ENCODE measurements around the gene EDEM3.
"Not testable (repeated sequence)": the region's sequence is repeated elsewhere in the genome, so short reads cannot be mapped to it uniquely, and the experiment has no call there.

The EDEM3 gene

DNA sequence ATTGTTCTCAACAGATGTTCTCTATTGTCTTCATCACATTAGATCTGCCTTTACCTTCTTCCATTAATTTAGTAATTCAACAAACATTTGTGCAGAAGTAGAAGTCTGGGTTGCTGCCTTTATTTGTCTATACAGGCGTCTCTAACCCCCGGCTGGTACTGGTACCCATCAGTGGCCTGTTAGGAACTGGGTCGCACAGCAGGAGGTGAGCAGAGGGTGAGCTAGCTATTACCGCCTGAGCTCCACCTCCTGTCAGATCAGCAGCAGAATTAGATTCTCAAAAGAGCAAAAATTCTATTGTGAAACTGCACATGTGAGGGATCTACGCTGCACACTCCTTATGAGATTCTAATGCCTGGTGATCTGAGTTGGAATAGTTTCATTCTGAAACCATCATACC, 12.9 kb upstream of the EDEM3 start:
- DNase-seq: no peak

DNA sequence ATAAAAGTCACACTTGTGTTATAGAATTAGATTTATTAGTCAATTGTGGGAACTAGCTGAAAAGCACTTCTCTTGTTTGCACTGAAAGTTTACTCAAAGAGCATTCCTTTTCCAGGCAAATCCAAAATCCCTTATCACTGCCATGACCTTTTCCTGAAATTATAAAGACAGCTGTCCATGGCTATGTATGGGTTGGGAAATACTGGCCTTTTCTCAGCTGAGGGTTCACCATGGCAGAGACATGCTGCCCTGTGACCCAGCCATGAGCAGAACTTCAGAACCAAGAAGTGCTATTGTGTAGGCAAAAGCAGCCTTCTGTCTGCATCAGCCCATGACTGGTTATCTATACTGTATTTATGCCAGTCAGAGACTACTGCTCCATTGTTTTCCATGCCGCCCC, 9.8 kb upstream of the EDEM3 start:
- no peak for DNase-seq

GRCh38 chr1:184763520-184763919, 8.9 kb upstream of the EDEM3 start:
- DNase-seq: not testable (repeated sequence)

GRCh38 chr1:184761969-184762485, 7.4 kb upstream of the EDEM3 start:
- DNase-seq: peak; percentile 39

- DNase-seq: no peak
Observed at GRCh38 chr1:184759651-184760050, 5.0 kb upstream of the EDEM3 start.

GRCh38 chr1:184759112-184759511, 4.5 kb upstream of the EDEM3 start:
- no peak for DNase-seq

DNA sequence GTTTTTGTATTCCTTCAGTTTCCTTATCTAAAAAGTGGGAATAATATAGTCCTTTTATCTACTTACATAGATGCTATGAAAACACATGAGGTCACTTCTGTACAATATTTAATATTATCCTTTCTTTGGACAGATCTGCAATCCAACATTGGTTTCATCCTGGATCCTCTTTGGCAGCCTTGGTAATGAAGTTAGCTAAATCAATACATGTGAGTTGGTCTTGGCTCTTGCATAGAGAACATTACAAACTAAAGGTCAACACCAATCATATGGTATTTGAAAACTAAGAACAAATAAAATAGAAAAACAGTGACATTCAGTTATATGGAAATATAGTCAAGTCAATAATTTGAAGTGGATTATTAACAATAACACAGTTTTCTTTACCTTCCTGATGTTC, 3.2 kb upstream of the EDEM3 start:
- DNase-seq: no peak

GRCh38 chr1:184757406-184757805, 2.7 kb upstream of the EDEM3 start:
- DNase-seq: no peak

- peak; percentile 61 for DNase-seq
Observed at GRCh38 chr1:184755226-184756065, 788 bp upstream of the EDEM3 start.

GRCh38 chr1:184753608-184754475, 816 bp downstream of the EDEM3 start:
- peak; percentile 64 for DNase-seq

GRCh38 chr1:184753117-184753516, 1.5 kb downstream of the EDEM3 start:
- no peak for DNase-seq

DNA sequence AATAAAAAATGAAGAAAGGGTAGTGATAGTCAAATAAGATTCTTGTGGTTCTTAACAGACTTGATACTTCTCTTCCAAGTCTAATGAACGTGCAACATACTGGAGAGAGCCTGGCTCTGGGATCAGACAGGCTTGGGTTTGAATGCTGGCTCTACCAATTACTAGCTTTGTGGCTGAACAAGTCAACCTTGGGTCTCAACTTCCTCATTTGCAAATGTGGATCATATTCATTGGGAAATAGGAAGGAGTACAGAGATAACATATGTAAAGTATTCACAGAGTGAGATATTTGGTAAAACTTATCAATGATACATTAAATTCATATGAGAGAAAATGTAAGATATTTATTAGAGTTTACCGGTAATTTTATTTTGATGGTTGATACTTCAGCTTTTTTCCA, 2.0 kb downstream of the EDEM3 start:
- DNase-seq: peak; percentile 62

- no peak for DNase-seq
Observed at GRCh38 chr1:184748740-184749139, 5.9 kb downstream of the EDEM3 start.

DNA sequence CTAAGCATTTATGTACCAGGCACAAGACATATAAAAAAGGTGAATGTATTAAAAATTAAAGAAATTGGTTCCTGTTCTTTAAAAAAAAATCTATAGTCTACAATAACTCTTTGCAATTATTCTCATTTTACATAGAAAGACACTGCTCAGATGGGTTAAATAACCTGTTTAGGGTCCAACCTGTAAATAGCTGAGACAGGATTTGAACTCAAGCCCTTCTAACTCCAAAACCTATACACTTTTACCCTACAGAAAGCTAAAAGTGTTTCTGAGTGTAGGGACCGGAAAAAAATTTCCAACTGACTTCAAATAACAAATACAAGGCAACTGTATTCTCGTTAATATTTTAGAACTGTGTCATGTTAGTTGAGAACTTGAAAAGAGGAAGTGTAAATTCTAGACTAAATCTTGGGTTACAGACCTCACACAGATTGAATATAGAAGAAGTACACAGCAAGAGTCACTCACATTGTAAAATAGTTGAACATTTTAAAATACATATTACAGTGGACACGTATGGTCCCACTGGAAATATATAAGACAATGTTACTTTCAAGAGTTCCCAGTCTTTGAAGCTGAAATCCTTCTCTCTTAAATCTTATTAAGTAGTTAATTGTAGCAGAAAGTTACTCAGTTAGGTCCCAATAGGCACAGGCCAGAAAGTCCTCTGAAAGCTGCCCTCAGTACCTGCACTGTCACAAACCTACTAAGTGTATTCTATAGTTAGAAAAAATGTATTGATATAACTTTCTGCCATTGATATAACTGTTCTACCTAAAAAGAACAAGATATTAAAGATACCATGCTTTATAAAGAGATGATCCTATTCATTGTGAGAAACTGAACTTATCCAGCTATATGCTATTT, 7.3 kb downstream of the EDEM3 start:
- DNase-seq: peak; percentile 50

DNA sequence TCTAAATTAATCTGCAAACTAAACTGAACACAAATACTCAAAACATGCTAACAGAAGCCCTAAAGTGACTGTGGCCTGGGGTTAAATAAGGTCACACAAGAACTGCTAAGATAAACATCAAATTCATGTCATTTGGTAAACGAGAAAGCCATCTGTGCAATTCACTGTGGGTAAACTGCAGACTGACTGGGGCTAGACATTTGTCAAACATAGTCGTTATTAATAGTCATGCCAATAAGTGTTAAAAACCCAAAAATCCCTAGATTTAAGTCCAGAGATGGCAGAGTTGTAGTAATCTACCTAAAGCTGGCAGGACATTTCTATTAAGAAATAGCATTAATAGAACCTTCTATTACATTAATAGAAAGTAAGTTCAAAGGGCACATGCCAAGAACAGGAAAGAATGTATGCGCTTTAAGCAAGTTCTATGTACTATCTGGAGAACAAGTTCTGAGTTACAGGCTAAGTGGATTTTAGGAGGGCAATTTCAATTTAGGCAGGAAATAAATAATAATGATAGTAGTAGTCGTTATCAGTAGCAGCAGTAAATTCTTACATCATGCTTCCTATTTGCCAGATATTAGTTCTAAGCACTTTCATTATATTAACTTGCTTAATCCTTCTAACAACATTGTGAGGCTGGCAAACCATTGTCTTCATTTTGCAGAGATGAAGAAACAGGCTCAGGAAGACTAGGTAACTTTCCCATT, 8.6 kb downstream of the EDEM3 start:
- DNase-seq: peak; percentile 77

DNA sequence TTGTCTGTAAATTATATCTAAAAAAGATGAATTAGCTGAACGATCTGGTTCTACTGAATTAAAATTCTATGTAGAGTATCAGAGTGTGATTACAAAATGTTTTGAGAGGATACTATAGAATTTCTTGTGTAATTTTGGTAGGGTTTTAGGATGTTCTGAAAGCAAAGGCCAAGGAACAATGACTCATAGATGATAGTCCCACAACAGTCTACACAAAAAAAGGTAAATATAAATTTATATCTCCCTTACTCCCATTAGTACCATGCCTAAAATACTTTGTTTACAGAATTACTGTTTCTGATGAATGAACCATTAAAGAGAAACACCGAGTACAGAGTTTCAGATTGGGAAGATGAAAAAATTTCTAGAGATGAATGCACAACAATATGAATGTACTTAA, 9.5 kb downstream of the EDEM3 start:
- DNase-seq: no peak

DNA sequence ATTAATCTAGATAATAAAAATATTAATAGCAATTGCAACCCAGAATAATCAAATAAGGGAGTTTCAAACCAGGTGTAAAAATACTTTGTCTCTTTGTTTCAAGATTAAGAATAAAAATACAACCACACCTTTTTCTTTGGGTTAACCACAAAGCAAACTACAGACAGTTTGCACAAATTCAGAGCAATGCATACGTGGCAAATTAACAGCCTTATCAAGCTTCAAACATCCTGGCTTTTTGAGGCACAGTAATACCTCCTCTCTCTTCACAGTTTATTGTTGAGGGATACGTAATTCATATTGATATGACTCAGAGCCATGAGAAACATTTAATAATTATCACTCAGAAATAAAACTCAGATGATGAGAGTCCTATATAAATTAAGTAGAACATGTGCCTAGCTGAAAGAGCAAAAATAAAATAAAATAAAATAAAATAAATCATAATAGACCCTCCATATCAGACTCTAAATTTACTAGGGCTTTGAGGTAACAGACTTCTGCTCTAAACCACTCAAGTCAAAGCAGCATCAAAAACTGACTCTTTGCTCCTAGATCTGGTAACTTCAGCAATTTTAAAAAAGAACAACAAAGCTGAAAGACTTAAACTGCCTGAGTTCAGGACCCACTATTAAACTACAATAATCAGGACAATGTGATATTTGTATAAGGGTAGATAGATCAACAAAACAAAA, 11.4 kb downstream of the EDEM3 start:
- peak; percentile 93 for DNase-seq

GRCh38 chr1:184740344-184740743, 14.3 kb downstream of the EDEM3 start:
- no peak for DNase-seq

- DNase-seq: no peak
Observed at GRCh38 chr1:184739796-184740195, 14.9 kb downstream of the EDEM3 start.

- DNase-seq: no peak
Observed at GRCh38 chr1:184739070-184739469, 15.6 kb downstream of the EDEM3 start.

DNA sequence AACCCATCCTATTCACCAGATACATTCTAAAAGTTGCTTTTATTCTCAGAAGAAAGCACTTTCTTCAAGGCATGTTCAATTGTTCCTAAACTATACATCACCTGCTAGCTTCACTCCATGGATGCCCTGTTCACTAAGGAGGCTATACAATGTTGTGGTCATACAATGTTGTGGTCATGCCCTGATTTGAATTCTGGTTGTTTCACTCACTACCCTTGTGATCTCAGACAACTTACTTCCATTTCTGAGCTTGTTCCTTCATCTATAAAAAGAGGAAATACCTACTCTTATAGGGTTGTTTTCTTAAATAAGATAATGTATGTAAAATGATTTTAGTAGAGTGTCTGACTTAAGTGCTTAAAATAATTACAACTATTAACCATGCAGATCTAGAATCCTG, 19.7 kb downstream of the EDEM3 start:
- DNase-seq: no peak

DNA sequence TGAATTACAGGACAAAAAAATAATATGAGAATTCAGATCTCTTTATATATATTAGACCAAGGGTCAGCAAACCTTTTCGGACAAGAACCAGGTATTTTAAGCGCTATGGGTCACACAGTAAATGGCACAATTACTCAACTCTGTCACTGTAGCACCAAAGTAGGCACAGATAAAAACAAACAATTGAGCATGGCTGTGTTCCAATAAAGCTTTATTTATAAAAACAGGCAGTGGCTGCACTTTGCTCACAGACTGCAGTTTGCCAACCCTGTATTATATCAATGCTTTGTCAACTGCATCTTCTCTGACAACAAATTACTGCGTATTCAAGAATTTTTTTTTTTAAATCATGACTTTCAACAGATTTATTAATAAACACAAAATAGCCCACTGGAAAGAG, 29.8 kb downstream of the EDEM3 start:
- no peak for DNase-seq
